Loucy (cell line): ENCODE results near the gene MRTFB.

Experiments used
- EZH2phosphoT487 ChIP-seq: fragments of 200-600 bp; IDR thresholded peaks from 2 replicates; pipeline ENCODE4 v1.6.1; 2018; ENCODE audit warnings: antibody characterized with exemption, mild to moderate bottlenecking, moderate library complexity, borderline replicate concordance
- TF ChIP-seq, protein P1 (sequence below): fragments of 200-600 bp; sonication (generic); conservative IDR thresholded peaks from 2 replicates; pipeline ENCODE4 v1.5.1; 2014; ENCODE audit warnings: mild to moderate bottlenecking, antibody characterized with exemption, low read length

DNA sequence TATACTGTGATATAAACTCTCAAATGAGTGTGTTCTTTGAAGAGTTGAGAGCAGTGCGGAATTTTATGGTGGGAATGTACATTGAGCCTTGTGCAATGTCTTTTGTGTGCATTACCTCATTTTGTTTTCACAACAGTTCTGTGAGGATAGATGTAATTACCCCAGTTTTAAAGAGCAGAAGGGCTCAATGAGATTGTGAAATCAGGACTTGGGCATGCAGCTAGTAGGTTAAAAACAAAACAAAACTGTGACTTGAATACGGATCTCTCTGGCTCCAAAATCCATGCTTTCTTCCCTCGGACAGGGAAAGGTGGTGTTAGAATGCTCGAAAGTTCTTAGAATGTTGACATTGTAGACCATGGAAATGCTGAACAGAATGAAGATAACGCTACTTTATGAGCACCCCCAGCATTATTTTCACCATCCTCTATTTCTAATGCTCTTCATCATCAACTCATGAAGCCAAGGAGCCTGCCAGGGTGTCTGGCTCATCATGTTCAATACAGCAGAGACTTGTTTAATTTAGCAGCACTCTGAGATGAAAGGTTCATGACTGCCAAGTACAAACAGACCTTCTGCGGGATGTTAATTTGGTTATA is 17.1 kb downstream of the MRTFB start:
- TF ChIP-seq, protein P1, sequence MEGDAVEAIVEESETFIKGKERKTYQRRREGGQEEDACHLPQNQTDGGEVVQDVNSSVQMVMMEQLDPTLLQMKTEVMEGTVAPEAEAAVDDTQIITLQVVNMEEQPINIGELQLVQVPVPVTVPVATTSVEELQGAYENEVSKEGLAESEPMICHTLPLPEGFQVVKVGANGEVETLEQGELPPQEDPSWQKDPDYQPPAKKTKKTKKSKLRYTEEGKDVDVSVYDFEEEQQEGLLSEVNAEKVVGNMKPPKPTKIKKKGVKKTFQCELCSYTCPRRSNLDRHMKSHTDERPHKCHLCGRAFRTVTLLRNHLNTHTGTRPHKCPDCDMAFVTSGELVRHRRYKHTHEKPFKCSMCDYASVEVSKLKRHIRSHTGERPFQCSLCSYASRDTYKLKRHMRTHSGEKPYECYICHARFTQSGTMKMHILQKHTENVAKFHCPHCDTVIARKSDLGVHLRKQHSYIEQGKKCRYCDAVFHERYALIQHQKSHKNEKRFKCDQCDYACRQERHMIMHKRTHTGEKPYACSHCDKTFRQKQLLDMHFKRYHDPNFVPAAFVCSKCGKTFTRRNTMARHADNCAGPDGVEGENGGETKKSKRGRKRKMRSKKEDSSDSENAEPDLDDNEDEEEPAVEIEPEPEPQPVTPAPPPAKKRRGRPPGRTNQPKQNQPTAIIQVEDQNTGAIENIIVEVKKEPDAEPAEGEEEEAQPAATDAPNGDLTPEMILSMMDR, result no peak
- TF ChIP-seq EZH2phosphoT487, result no peak
